K562 (cell line): ENCODE results near the gene FH. TPM values are rescaled to one million over a fixed set of nuclear protein-coding genes. Genes with fewer than 3 reads are reported as not detected.
A peak's percentile ranks its signal among the peaks of the same experiment; 100 is the strongest.

Experiments
- CEBPB ChIP-seq: fragments of 450-650 bp; IDR thresholded peaks from 2 replicates; pipeline ENCODE4 v1.6.1; 2016; ENCODE audit warnings: missing genetic modification characterization, missing compliant biosample characterization
- DEAF1 ChIP-seq: fragments of 450-650 bp; formaldehyde crosslinking; IDR thresholded peaks from 2 replicates; pipeline ENCODE4 v1.4.0; 2020; ENCODE audit warnings: mild to moderate bottlenecking, moderate library complexity
- GATAD2B ChIP-seq: fragments of 450-650 bp; IDR thresholded peaks from 2 replicates; pipeline ENCODE4 v1.6.1; 2017; ENCODE audit warnings: mild to moderate bottlenecking, borderline replicate concordance
- HDAC2 ChIP-seq: fragments of 450-650 bp; IDR thresholded peaks from 2 replicates; pipeline ENCODE4 v1.6.1; 2016; ENCODE audit warnings: mild to moderate bottlenecking
- HDGF ChIP-seq: fragments of 450-650 bp; IDR thresholded peaks from 2 replicates; pipeline ENCODE4 v1.6.1; 2016
- LEF1 ChIP-seq: fragments of 450-650 bp; IDR thresholded peaks from 2 replicates; pipeline ENCODE4 v1.6.1; 2016; ENCODE audit warnings: mild to moderate bottlenecking
- NELFE ChIP-seq: IDR thresholded peaks from 2 replicates; pipeline ENCODE4 v1.6.1; 2011; ENCODE audit warnings: mild to moderate bottlenecking; ENCODE audit not compliant: insufficient read depth, insufficient read length
- NFE2 ChIP-seq: IDR thresholded peaks from 2 replicates; pipeline ENCODE4 v1.6.1; 2014; ENCODE audit warnings: antibody characterized with exemption, low read depth
- PBX2 ChIP-seq, 2 experiments: IDR thresholded peaks in 1 of 2; conservative IDR thresholded peaks in 1 of 2; 2 replicates each; pipeline ENCODE4 v1.6.1; 2016; ENCODE audit warnings: low read depth in 2 of 2, mild to moderate bottlenecking in 1 of 2, missing compliant biosample characterization in 1 of 2, missing genetic modification characterization in 1 of 2, moderate library complexity in 1 of 2
- RBFOX2 ChIP-seq: fragments of 200-400 bp; formaldehyde crosslinking; IDR thresholded peaks from 2 replicates; pipeline ENCODE4 v1.6.1; 2017; ENCODE audit warnings: low read depth, mild to moderate bottlenecking, low read length, moderate library complexity
- SNIP1 ChIP-seq: fragments of 450-650 bp; IDR thresholded peaks from 2 replicates; pipeline ENCODE4 v1.7.1; 2017; ENCODE audit warnings: low read depth, mild to moderate bottlenecking
- TCFL5 ChIP-seq: fragments of 250-450 bp; sonication (Bioruptor Pico); conservative IDR thresholded peaks from 2 replicates; pipeline ENCODE4 v1.6.1; 2021; ENCODE audit warnings: mild to moderate bottlenecking, moderate library complexity, matching md5 sums
- ZBTB33 ChIP-seq: sonication (generic); formaldehyde crosslinking; IDR thresholded peaks from 2 replicates; pipeline ENCODE4 v1.8.1; 2023; ENCODE audit warnings: mild to moderate bottlenecking, missing genetic modification reagents
- ZFP30 ChIP-seq: fragments of 250-450 bp; sonication (Bioruptor Pico); IDR thresholded peaks from 2 replicates; pipeline ENCODE4 v1.8.0; 2022; ENCODE audit warnings: moderate library complexity, mild to moderate bottlenecking, inconsistent platforms, borderline replicate concordance
- ZNF384 ChIP-seq: IDR thresholded peaks from 2 replicates; pipeline ENCODE4 v1.6.1; 2012; ENCODE audit warnings: low read depth, low read length, improper control_type of control experiment
- polyA plus RNA-seq, 8 experiments: library from polyadenylated mRNA; depleted of rRNA in 4 of 8; stranded (reverse) in 5 of 8; unstranded in 3 of 8; fragments of >200 nt; fragmentation: Nextera tagmentation in 2 of 8; fragmentation: Illumina TruSeq in 1 of 8; extraction: Ambion mirVana in 2 of 8; extraction: Trizol in 1 of 8; gene quantifications; 2 replicates each; pipeline versions ENCODE4 v1.2.1 to v1.2.3, GENCODE V29; 2011 to 2014; ENCODE audit warnings: inconsistent platforms in 1 of 8, missing spikeins in 1 of 8
- total RNA-seq, 7 experiments: library from RNA; depleted of rRNA in 6 of 7; stranded (reverse); fragments of >200 nt in 6 of 7; fragmentation: Illumina TruSeq in 2 of 7; extraction: Trizol in 2 of 7; gene quantifications; 2 replicates each; pipeline versions ENCODE4 v1.2.1 to v1.2.3, GENCODE V29; 2011 to 2021; ENCODE audit warnings: low replicate concordance in 1 of 7
- TF ChIP-seq, protein P1 (sequence below): fragments of 450-650 bp; IDR thresholded peaks from 2 replicates; pipeline ENCODE4 v1.6.1; 2016; ENCODE audit warnings: borderline replicate concordance

FH gene
- total and polyA plus RNA-seq, 9 of the 15 experiments (the other 6 are each of a cell fraction or from before 2014, with no cell fraction given): 117 to 240 (median 211) TPM

DNA sequence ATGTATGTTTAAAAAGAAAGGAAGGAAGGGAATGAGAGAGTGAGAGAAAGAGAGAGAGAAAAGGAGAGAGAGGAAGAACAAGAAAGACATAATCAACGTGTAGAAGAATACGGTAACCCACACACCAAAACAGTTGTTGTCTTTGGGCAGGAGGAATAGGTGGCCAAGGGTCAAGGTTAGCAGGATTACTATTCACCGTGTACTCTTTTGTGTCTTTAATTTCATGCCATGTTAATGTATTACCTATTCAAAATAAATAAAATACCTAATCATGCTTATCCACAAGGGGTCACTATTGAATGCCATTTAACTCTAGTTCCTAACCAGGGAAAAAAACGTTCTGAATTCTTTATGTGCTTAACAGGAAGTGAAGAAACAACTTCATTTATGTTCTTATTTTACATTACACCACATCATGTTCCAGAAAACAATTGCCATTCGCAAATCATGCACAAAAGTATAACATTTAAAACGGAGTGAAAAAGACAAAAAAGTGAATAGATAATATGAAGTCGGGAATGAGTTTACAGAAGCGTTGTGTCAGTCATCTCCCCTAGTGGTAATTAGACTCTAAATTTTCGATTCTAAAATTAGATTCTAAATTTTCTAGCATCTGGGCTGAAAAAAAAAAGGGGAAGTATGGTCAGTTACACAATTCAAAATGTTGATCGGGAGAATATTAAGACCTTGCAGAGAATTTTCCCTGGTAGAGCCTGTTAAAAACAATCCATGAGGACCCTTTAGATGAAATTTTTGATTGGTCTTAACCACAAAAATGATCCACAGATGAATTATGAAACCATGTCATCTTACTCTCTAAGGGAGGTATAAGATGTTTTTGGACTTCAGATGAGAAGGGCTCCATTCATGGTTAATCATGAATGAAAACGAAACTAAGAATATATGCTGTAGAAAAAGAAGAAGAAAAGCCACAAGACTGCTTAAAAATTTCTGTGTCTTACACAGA is 11.9 kb upstream of the FH start (continued):
- TF ChIP-seq ZBTB33 (CRISPR knock-in tag) (peak; percentile 16; the same call in 1 of the 2 replicates), HDAC2 (0 out of 2 replicates have a peak, but pooled peaks have one; percentile 22), PBX2 (CRISPR knock-in tag; IDR thresholded peaks at IDR 0.05; ENCODE audit: low read depth) (no peak), PBX2 (tag; conservative IDR thresholded peaks at IDR 0.05; ENCODE audit: low read depth) (peak; percentile 78), ZFP30 (no peak), LEF1 (peak; percentile 64; the same call in 1 of the 2 replicates), CEBPB (tag) (peak; percentile 82), NFE2 (peak; percentile 37; the same call in 1 of the 2 replicates), SNIP1 (no peak), GATAD2B (peak; percentile 79; the same call in 1 of the 2 replicates), ZNF384 (peak; percentile 95), NELFE (no peak), HDGF (0 out of 2 replicates have a peak, but pooled peaks have one; percentile 26), DEAF1 (CRISPR knock-in tag) (peak; percentile 94), TCFL5 (CRISPR knock-in tag) (no peak), RBFOX2 (0 out of 2 replicates have a peak, but pooled peaks have one; percentile 30)
- TF ChIP-seq, protein P1, sequence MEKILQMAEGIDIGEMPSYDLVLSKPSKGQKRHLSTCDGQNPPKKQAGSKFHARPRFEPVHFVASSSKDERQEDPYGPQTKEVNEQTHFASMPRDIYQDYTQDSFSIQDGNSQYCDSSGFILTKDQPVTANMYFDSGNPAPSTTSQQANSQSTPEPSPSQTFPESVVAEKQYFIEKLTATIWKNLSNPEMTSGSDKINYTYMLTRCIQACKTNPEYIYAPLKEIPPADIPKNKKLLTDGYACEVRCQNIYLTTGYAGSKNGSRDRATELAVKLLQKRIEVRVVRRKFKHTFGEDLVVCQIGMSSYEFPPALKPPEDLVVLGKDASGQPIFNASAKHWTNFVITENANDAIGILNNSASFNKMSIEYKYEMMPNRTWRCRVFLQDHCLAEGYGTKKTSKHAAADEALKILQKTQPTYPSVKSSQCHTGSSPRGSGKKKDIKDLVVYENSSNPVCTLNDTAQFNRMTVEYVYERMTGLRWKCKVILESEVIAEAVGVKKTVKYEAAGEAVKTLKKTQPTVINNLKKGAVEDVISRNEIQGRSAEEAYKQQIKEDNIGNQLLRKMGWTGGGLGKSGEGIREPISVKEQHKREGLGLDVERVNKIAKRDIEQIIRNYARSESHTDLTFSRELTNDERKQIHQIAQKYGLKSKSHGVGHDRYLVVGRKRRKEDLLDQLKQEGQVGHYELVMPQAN: no peak
